HG03159 (cell line): Measurements from ENCODE around the gene SLC6A20.

Source experiments
- ATAC-seq: cut with Tn5 transposase; IDR thresholded peaks from one replicate; pipeline ENCODE4 v1.9.1; 2021; ENCODE audit warnings: mild to moderate bottlenecking, moderate library complexity; ENCODE audit not compliant: unreplicated experiment

Gene SLC6A20

GRCh38 chr3:45730409-45731154, 65.8 kb downstream of the SLC6A20 start:
- ATAC-seq, result peak; percentile 48

GRCh38 chr3:45729614-45730013, 66.7 kb downstream of the SLC6A20 start:
- ATAC-seq, result no peak

- no peak for ATAC-seq
These were observed 71.4 kb downstream of the SLC6A20 start for GRCh38 chr3:45724911-45725310.

DNA sequence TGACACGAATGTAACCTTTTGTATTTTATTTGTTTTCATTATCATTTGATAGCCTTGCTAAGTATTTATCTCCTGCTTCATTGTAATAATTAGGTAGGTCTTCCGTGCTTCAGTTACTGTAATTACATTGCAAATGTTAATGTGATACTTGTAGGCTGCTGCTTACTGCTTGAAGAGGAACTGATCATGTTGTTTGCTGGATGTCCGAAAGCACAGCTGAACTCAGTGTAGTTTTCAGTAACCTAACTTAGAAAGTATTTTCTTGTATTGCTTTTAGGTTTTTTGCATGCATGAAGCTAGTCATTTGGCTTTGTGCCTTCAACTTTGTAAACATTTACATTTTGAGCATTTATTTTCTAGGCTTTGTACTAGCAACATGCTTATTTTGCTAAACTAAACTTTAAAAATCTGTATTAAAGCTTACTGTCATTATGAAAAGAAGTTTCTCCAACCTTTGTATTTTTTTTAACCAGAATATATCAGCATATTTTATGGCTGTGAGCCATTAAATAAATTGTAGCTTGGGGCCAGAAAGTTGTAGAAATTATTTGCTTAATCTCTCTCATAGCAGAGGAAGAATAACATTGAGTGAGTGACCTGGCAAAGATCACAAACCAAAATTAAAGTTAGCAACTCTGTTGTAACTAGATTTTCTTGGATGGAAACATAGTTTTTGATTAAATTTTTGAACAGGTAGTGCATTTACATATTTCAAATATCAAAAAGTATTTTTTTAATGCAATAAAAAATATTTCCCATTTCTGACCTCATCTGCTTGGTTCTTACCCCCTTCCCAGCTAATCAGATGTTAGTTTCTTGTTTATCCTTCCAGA, 76.5 kb downstream of the SLC6A20 start:
- no peak for ATAC-seq

- no peak for ATAC-seq
These were observed 79.5 kb downstream of the SLC6A20 start for GRCh38 chr3:45716790-45717336.

DNA sequence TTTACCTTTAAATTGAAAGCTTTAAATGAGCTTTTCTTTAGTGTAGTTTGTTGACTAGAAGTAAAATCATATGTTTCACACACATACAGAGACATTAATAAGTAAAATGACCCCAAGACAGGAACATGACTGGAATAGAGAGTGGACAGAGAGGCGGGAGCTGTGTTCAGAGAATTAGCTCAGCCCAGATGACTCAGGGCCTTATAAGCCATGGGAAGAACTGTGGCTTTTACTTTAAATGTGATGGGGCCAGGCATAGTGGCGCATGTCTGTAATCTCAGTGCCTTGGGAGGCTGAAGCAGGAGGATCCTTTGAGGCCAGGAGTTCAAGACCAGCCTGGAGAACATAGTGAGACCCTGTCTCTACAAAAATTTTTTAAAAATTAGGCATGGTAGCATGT, 80.4 kb downstream of the SLC6A20 start:
- ATAC-seq, result no peak

GRCh38 chr3:45712434-45713110, 83.8 kb downstream of the SLC6A20 start:
- ATAC-seq, result no peak

DNA sequence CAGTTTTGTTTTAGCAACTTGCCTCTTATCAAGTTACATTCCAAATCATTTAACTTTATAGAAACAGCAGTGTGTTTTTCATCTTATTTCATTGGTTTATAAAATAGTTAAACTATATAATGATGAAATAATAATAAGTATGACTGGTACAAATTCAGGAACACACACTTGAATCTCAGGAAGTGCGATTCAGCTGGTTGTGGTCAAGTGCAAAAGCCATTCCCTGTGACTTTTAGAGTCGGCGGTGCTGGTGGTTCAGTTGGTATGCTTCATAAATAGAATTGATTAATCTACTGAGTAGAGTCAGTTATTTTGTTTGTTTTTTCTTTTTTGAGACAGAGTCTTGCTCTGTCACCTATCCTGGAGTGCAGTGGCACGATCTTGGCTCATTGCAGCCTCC, 84.4 kb downstream of the SLC6A20 start:
- ATAC-seq, result no peak

- ATAC-seq, result no peak
These were observed 90.2 kb downstream of the SLC6A20 start for GRCh38 chr3:45705839-45706808.
